Gastrocnemius medialis (tissue), 4 donors: ENCODE data around the gene LINS1. TPM values are rescaled to one million over a fixed set of nuclear protein-coding genes. Genes with fewer than 3 reads are reported as not detected.
"Not testable (repeated sequence)": the region's sequence is repeated elsewhere in the genome, so short reads cannot be mapped to it uniquely, and the experiment has no call there.

Experiments used
- ATAC-seq, 2 donors: fragments of 150-250 bp; one replicate each; pipeline ENCODE4 v1.9.1; 2016
- DNase-seq, 2 donors: peaks; one replicate each; pipeline ENCODE4 v3.0.0-alpha.2; 2019
- H3K27ac ChIP-seq, 4 donors: fragments of 200-600 bp; sonication (generic); 1 replicate in 1 of 4; 2 replicates in 3 of 4; pipeline ENCODE4 v1.5.1; 2016 to 2018; ENCODE audit warnings: mild to moderate bottlenecking in 2 of 4, moderate library complexity in 1 of 4
- H3K27me3 ChIP-seq, 3 donors: fragments of 200-600 bp; sonication (generic) in 2 of 3; 1 replicate in 1 of 3; 2 replicates in 2 of 3; pipeline versions ENCODE4 v1.5.1 to v1.6.0; 2016 to 2019; ENCODE audit warnings: mild to moderate bottlenecking in 1 of 3, moderate library complexity in 1 of 3
- H3K36me3 ChIP-seq, 2 donors: fragments of 200-600 bp; sonication (generic) in 1 of 2; one replicate each; pipeline ENCODE4 v1.5.1; 2017 to 2018
- H3K4me1 ChIP-seq, 2 donors: fragments of 200-600 bp; sonication (generic) in 1 of 2; one replicate each; pipeline ENCODE4 v1.5.1; 2016 to 2017; ENCODE audit warnings: mild to moderate bottlenecking in 2 of 2
- H3K4me3 ChIP-seq, 4 donors: fragments of 200-600 bp; sonication (generic) in 3 of 4; 1 replicate in 1 of 4; 2 replicates in 3 of 4; pipeline ENCODE4 v1.5.1; 2016 to 2019; ENCODE audit warnings: mild to moderate bottlenecking in 2 of 4
- H3K9me3 ChIP-seq, 3 donors: fragments of 200-600 bp; sonication (generic) in 2 of 3; 1 replicate in 1 of 3; 2 replicates in 2 of 3; pipeline ENCODE4 v1.5.1; 2016 to 2019
- POLR2A ChIP-seq, 2 donors: fragments of 450-650 bp; IDR thresholded peaks; one replicate each; pipeline ENCODE4 v1.6.1; 2017; ENCODE audit warnings: antibody characterized with exemption in 2 of 2, mild to moderate bottlenecking in 2 of 2, moderate library complexity in 2 of 2
- in situ Hi-C, 4 donors: fragments of 200-750 bp; cut with MboI; loops; one replicate each; pipeline versions ENCODE4 v1.15.0 to v1.8.0; 2017; ENCODE audit warnings: low sequenced_read_pairs in 4 of 4
- intact Hi-C: fragments of 100-400 bp; cut with DNase I; formaldehyde crosslinking; loops from one replicate; pipeline ENCODE4 v1.15.1; 2023; ENCODE audit warnings: low total_unique reads
- total RNA-seq, 4 donors: library from RNA; depleted of rRNA; stranded (reverse); fragments of >200 nt; gene quantifications; one replicate each; pipeline versions ENCODE4 v1.1.0 to v1.2.3, GENCODE V29; 2016
- TF ChIP-seq, protein P1 (sequence below), 5 experiments: fragments of 450-650 bp in 3 of 5; fragments of 200-600 bp in 2 of 5; sonication (generic) in 2 of 5; IDR thresholded peaks in 4 of 5; conservative IDR thresholded peaks in 1 of 5; 1 replicate in 4 of 5; 2 replicates in 1 of 5; pipeline ENCODE4 v1.5.1; 2016 to 2019; ENCODE audit warnings: antibody characterized with exemption in 5 of 5, mild to moderate bottlenecking in 3 of 5, moderate library complexity in 3 of 5

The LINS1 gene
- total RNA-seq, 4 donors from 2014 or later: 3.2 to 11.9 (median 10.3) TPM

DNA sequence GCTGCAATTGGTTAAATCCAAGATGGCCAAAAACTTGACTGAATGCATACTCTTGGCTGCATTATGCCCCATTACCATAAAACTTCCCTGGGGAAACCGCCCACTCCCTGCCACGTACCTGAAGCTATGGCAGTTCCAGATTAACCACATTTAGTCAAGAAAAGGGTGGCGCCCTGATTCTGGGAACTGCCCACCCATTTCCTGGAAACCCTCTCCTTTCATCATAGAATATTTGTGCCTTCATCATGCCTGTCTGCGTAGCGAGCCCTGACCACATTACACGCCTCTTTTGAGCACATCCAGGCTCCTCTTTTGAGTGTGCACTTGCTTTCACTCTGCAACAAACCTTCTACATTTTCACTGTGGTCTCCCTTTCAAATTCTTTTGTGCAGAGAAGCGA lies 5.2 kb downstream of the LINS1 start:
- no peak overlapping the region for H3K27ac ChIP-seq
- TF ChIP-seq, protein P1, sequence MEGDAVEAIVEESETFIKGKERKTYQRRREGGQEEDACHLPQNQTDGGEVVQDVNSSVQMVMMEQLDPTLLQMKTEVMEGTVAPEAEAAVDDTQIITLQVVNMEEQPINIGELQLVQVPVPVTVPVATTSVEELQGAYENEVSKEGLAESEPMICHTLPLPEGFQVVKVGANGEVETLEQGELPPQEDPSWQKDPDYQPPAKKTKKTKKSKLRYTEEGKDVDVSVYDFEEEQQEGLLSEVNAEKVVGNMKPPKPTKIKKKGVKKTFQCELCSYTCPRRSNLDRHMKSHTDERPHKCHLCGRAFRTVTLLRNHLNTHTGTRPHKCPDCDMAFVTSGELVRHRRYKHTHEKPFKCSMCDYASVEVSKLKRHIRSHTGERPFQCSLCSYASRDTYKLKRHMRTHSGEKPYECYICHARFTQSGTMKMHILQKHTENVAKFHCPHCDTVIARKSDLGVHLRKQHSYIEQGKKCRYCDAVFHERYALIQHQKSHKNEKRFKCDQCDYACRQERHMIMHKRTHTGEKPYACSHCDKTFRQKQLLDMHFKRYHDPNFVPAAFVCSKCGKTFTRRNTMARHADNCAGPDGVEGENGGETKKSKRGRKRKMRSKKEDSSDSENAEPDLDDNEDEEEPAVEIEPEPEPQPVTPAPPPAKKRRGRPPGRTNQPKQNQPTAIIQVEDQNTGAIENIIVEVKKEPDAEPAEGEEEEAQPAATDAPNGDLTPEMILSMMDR (IDR thresholded peaks at IDR 0.05 in 4 of 5, conservative IDR thresholded peaks at IDR 0.05 in 1 of 5): no peak
- TF ChIP-seq POLR2A (IDR thresholded peaks at IDR 0.05): no peak
- H3K4me1 ChIP-seq: peaks cover 8 to 19% of the 10 kb centered on the region in 2 donors
- DNase-seq (no peak), ATAC-seq (no peak)
- intact Hi-C loops (no loop called here), in situ Hi-C loops (no loop called here)
- H3K4me3 ChIP-seq: no peak overlapping the region
- H3K9me3 ChIP-seq: no peaks in the 10 kb centered on the region
- no peaks in the 10 kb centered on the region for H3K36me3 ChIP-seq
- no peaks in the 10 kb centered on the region for H3K27me3 ChIP-seq

DNA sequence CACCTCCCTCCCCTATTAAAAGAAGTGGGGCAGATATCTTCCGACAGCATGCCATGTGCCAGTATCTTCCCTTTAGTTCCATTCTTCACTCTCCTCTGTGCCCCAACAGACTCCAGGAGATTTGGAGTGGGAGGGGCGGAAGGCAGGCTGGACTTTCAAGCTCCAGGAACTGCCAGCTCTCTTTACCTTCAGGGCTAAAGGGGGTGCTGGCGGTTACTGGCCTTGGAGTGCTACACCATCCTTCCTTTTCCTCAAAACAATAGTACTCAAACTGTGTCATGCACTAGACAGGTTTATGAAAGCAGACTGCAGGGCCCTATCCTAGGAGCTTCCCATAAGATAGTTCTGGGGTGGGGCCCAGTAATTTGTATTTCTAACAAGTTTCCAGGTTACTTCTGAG lies 6.0 kb downstream of the LINS1 start:
- Histone ChIP-seq H3K9me3 (no peaks in the 10 kb centered on the region), H3K36me3 (no peaks in the 10 kb centered on the region), H3K27ac (no peak overlapping the region), H3K4me1 (peaks cover 4 to 13% of the 10 kb centered on the region in 2 donors), H3K4me3 (no peak overlapping the region), H3K27me3 (no peaks in the 10 kb centered on the region)
- ATAC-seq (no peak), DNase-seq (no peak)
- no peak for TF ChIP-seq POLR2A (IDR thresholded peaks at IDR 0.05)
- TF ChIP-seq, protein P1 (IDR thresholded peaks at IDR 0.05 in 4 of 5, conservative IDR thresholded peaks at IDR 0.05 in 1 of 5): no peak
- in situ Hi-C loops: no loop called here
- intact Hi-C loops: no loop called here

DNA sequence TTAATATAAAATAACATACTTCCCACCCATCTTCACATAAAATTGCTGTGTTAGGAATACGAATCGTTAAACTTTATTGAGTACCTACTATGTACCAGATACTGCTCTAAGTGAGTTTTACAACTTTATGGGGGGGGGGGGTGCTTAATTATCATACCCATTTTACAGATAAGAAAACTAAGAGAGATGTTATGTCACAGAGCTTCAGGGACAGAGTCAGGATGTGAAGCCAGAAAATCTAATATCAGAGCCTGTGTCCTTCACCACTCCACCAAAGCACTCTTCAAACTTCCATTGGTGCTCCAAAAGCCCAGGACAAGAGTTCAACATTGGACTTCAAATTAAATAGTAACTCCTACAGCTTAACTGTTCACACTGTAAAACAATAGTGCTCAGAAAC lies 8.6 kb downstream of the LINS1 start:
- ATAC-seq (no peak), DNase-seq (no peak)
- no peak for TF ChIP-seq POLR2A (IDR thresholded peaks at IDR 0.05)
- TF ChIP-seq, protein P1 (IDR thresholded peaks at IDR 0.05 in 4 of 5, conservative IDR thresholded peaks at IDR 0.05 in 1 of 5): no peak
- H3K27me3 ChIP-seq: no peaks in the 10 kb centered on the region
- H3K9me3 ChIP-seq: no peaks in the 10 kb centered on the region
- intact Hi-C loops: no loop called here
- H3K27ac ChIP-seq: no peak overlapping the region
- H3K36me3 ChIP-seq: no peaks in the 10 kb centered on the region
- no peak overlapping the region for H3K4me3 ChIP-seq
- in situ Hi-C loops: no loop called here
- H3K4me1 ChIP-seq: peaks cover 0 to 3% of the 10 kb centered on the region in 2 donors

DNA sequence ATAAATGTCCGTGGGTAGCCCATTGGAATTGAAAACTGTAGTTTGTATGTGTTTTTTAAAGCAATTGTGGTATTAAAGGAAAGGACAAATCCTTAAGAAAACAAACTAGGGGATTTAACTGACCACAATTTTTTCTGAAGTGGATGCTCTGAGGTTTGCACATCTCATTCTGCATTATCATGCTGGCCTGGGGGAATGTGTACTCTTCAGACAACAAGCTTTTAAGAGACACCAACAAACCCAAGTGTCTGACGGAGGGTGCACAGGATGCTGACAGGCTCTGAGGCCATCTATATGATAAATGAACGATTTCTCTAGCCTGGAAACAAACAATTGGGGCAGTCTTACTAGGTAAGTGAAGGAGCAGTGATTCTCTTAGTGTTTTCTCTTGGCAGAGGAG lies 9.1 kb downstream of the LINS1 start:
- ATAC-seq: no peak
- H3K36me3 ChIP-seq: no peaks in the 10 kb centered on the region
- intact Hi-C loops (no loop called here), in situ Hi-C loops (no loop called here)
- H3K27me3 ChIP-seq: no peaks in the 10 kb centered on the region
- H3K4me3 ChIP-seq: no peak overlapping the region
- peaks cover 0 to 3% of the 10 kb centered on the region in 2 donors for H3K4me1 ChIP-seq
- no peak overlapping the region for H3K27ac ChIP-seq
- no peak for DNase-seq
- TF ChIP-seq, protein P1 (IDR thresholded peaks at IDR 0.05 in 4 of 5, conservative IDR thresholded peaks at IDR 0.05 in 1 of 5): no peak
- no peak for TF ChIP-seq POLR2A (IDR thresholded peaks at IDR 0.05)
- H3K9me3 ChIP-seq: no peaks in the 10 kb centered on the region

DNA sequence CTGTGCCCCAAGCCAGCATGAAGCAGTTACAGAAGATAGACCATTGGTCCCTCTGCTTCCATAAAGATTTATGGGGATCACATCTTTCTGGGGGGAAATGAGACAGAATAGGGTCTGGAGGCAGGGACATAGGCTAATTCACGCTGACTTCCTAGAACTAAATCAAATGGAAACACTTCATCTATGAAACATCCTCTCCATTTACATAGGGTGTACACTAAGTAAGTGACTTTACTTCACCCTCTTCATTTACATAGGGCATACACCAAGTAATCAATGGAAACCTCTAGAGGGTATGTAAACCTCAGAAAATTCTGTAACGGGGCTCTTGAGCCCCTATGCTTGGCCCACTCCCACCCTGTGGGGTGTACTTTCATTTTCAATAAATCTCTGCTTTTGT lies 10.1 kb downstream of the LINS1 start:
- no peak overlapping the region for H3K27ac ChIP-seq
- H3K36me3 ChIP-seq: no peaks in the 10 kb centered on the region
- TF ChIP-seq, protein P1 (IDR thresholded peaks at IDR 0.05 in 4 of 5, conservative IDR thresholded peaks at IDR 0.05 in 1 of 5): no peak
- TF ChIP-seq POLR2A (IDR thresholded peaks at IDR 0.05): no peak
- intact Hi-C loops: no loop called here
- no peak for ATAC-seq
- H3K27me3 ChIP-seq: no peaks in the 10 kb centered on the region
- H3K9me3 ChIP-seq: no peaks in the 10 kb centered on the region
- in situ Hi-C loops: no loop called here
- H3K4me1 ChIP-seq: peaks cover 0 to 3% of the 10 kb centered on the region in 2 donors
- no peak overlapping the region for H3K4me3 ChIP-seq
- DNase-seq: no peak

DNA sequence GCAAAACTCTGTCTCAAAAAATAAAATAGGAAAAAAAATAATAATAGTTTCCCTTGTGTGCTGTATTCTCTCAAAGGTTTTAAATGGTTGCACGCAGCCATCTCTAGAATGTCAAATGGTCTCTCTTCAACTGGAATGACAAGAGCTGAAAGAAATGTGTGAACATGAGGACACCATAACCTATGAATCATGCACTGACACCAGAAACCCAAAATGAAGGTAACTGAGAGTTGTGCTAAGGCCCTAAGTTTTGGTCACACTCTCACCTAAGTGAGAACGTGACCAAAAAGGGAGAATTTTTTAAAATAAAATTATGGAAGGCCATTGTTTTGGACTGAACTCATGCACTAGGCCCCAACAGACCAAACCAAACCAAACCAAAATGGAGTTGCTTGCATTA lies 10.8 kb downstream of the LINS1 start:
- H3K4me3 ChIP-seq, DNase-seq, H3K27ac ChIP-seq, ATAC-seq, in situ Hi-C loops, H3K27me3 ChIP-seq, H3K9me3 ChIP-seq, intact Hi-C loops, H3K36me3 ChIP-seq, H3K4me1 ChIP-seq: not testable (repeated sequence)
